Jurkat, Clone E6-1 (cell line): Measurements from ENCODE around the gene PHPT1.
A peak's percentile ranks its signal among the peaks of the same experiment; 100 is the strongest.
"Not testable (repeated sequence)": the region's sequence is repeated elsewhere in the genome, so short reads cannot be mapped to it uniquely, and the experiment has no call there.

Experiments used
- DNase-seq: peaks from one replicate; pipeline ENCODE4 v3.0.0-alpha.2; 2011; ENCODE audit warnings: low read depth, low spot score
- H3K4me3 ChIP-seq: 2 replicates; pipeline ENCODE4 v1.5.1; 2011; ENCODE audit warnings: mild to moderate bottlenecking, low read length, control low read depth, moderate library complexity

Gene PHPT1

DNA sequence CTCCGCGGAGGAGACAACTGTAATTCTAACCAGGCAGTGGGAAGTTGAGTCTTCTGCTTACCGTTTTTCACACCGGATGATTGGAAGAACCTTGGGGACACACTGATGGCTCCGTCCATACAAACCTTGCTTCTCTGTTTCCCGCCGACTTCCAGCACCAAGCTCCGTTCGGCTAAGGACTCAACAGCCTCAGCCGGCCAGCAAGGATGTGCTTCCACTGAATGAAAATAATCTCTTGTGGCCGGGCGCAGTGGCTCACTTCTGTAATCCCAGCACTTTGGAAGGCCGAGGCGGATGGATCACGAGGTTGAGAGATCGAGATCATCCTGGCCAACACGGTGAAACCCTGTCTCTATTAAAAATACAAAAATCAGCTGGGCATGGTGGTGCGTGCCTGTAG is 18.7 kb downstream of the PHPT1 start:
- no peak for DNase-seq
- H3K4me3 ChIP-seq: no peak overlapping the region

DNA sequence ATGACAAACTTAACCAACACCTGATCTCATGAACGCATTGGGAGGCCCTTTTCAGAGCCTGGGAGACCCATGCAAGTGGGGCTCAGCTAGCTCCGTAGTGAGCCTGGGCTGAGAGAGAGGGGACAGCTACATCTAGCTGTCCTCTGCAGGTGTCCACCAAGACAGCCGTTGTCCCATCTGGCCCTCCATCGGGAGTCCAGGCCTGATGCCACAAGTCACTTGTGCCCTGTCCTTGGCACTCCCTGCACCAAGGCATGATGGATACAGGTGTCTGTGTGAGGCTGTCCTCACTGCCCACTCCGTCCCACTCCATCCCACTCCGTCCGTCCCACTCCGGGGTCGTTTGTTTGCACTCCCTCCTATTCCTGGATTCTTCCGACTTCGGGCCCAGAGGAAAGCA is 19.4 kb downstream of the PHPT1 start:
- no peak for DNase-seq
- no peak overlapping the region for H3K4me3 ChIP-seq

DNA sequence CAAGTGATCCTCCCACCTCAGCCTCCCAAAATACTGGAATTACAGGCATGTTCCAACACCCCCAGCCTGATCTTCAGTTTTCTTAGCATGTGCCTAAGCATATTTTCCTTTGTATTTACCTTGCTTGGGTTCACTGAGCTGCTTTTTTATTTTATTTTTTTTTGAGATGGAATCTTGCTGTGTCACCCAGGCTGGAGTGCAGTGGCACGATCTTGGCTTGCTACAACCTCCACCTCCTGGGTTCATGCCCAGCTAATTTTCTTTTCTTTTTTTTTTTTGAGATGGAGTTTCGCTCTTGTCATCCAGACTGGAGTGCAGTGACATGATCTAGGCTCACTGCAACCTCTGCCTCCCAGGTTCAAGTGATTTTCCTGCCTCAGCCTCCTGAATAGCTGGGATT is 20.4 kb downstream of the PHPT1 start:
- DNase-seq, H3K4me3 ChIP-seq: not testable (repeated sequence)

DNA sequence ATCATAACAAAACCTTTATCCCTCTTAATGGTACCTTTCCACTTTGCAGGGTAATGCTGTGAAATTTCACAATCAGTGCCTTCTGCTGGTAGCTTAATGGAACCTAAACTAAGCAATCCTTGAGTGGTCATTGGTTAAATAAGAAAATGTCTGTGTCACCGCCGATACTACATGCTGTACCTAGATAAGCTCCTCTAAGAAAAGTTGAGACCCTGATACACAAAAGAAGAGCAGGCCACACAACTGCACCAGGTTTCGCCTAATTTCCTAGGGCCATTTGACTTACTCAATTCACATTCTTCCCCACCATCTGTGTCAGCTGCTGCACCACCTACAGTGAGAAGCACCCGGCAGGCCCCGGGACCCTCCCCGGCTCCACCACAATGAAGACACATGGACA is 25.9 kb downstream of the PHPT1 start:
- H3K4me3 ChIP-seq: no peak overlapping the region
- no peak for DNase-seq

DNA sequence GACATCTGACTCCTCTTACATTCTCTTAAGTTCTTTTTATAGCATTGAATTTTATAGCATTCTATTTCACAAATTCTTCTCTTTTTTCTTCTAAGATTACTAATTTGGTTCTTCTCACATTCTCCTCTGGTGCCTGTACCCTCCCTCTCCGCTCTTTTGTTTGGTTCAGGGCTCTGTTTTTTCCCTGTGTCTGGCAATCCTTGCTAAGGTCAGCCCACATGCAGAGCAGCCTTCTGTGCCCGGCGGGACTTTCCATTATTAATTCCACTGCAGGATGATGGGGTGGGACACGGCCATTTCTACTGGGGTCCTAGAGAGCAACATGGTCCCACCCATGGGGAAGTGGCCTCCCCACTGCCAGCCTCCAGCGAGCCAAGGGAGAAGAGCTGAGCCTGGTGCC is 27.3 kb downstream of the PHPT1 start:
- no peak for DNase-seq

DNA sequence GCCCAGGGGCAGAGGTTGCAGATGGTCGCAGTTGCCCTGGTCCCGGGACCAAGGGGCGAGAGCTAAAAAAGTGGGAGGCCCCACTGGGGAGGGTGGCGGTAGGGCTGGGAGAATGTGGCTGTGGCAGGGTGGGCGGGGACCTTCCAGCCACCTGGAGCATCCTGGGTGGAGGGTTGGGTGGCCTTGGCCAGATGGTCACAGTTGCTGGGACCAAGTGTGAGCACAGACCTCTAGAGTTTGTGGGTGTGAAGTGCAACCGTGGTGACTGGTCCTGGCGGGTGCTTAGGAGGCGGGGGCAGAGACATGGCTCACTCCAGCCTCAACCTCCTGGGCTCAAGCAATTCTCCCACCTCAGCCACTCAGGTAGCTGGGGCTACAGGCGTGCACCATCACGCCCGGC is 31.4 kb downstream of the PHPT1 start:
- no peak overlapping the region for H3K4me3 ChIP-seq
- no peak for DNase-seq

More for the DNA sequence above, 27.3 kb downstream of the PHPT1 start:
- no peak overlapping the region for H3K4me3 ChIP-seq

DNA sequence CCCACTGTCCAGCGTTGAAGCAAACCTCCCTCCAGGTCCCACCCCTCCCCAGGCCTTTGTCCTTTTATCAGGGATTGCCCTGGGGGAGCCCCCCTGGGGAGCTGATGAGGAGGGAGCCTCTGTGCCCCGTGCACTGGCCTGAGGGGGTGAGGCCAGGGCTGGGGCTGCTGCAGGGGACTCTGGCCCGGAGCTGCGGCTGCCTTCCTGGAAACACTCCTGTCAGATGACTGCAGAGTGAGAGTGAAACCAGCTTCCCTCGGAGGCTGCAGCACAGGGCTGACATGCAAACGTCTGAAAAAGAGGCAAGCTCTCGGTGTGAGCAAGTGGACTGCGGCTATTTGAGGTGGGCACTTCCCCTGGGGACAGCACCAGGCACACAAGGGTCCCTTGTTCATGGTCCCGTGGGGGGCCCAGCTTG is 32.5 kb downstream of the PHPT1 start:
- no peak for DNase-seq
- H3K4me3 ChIP-seq: no peak overlapping the region

DNA sequence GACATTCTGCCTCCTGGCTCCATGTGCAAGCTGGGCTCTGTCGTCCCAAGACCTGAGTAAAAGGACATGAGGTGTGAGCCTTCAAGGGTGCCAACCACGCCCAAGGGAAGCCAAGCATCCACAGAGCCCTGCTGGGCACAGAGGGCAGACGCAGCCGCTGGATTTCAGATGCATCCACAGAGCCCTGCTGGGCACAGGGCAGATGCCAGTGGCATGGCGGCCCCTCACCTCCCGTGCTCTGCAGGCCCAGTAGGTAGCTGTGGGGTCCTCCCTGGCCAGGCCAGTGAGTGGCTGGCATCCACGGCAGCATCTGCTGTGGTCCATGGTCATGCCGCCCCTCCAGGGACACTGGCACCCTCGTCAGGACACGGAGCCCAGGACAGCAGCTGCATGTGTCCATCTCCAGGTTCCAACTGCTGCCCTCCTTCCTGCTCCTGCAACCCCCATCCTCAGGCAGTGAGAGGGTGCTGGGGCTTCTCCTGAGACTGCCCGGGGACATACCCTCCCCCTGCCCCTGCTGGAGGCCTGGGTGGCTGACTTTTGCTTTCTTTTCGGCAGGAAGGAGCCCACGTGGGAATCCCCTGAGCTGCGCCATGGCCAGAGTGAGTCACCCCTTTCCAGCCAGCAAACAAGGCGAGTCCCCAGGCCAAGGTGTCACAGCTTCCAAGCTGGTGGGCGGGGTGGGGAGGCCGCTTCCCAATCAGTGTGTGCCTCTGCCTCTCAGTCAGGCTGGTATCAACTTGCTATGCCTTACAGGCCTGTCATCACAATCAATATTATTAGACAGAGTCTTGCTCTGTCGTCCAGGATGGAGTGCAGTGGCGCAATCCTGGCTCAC is 33.1 kb downstream of the PHPT1 start:
- no peak for DNase-seq
- no peak overlapping the region for H3K4me3 ChIP-seq

DNA sequence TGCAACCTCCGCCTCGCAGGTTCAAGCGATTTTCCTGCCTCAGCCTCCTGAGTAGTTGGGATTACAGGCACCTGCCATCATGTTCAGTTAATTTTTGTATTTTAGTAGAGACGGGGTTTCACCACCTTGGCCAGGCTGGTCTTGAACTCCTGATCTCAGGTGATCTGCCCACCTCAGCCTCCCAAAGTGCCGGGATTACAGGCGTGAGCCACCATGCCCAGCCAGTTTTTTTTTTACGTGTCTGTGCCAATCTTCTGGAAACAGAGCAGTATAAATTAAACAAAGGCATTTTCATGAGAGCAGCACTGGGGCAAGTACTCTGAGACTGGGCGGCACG is 33.7 kb downstream of the PHPT1 start:
- not testable (repeated sequence) for H3K4me3 ChIP-seq, DNase-seq

DNA sequence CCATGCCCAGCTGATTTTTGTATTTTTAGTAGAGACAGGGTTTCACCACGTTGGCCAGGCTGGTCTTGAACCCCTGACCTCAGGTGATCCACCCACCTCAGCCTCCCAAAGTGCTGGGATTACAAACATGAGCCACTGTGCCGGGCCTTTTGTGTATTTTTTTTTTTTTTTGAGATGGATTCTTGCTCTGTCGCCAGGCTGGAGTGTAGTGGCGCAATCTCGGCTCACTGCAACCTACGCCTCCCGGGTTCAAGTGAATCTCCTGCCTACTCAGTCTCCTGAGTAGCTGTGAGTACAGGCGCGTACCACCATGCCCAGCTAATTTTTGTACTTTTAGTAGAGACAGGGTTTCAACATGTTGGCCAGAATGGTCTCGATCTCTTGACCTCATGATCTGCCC is 34.5 kb downstream of the PHPT1 start:
- not testable (repeated sequence) for H3K4me3 ChIP-seq, DNase-seq

DNA sequence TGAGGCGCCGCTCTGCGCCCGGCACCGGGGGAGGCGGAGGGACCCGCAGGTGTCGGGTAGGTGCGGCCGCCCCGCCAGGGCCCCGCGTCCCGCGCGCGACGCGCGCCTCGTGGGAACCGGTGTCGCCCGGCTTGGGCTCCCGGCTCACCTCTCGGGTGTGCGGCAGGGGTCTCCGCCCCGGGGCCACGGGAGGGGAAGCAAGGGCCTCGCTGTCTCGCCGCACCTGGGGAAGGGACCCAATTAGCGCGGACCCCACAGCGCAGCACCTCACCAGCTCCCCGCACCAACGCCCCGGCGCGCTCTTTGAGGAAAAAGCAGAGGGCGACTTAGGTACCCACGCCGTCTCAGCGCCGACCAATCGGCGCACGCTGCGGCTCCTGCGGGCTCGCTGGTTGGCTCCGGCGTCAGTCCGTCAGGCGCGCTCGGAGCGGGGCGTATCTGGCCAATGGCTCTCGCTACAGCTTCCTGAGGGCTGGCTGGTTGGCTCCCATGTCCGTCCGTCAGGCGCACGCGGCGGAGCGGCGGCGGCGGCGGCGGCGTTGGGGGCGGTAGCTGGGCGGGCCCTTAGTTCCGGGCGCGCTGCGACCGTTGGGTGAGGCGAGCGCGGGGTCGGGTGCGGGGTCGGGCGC is 36.9 kb downstream of the PHPT1 start, which contains the start of gene TRAF2:
Gene TRAF2 (plus strand): TSS at position 567 of the 629 bp plus-strand sequence. CDS start 12,225 bp downstream, outside the sequence.
- peak; percentile 99 for DNase-seq
- H3K4me3 ChIP-seq: peak within 1 kb of the TSS; percentile 70

DNA sequence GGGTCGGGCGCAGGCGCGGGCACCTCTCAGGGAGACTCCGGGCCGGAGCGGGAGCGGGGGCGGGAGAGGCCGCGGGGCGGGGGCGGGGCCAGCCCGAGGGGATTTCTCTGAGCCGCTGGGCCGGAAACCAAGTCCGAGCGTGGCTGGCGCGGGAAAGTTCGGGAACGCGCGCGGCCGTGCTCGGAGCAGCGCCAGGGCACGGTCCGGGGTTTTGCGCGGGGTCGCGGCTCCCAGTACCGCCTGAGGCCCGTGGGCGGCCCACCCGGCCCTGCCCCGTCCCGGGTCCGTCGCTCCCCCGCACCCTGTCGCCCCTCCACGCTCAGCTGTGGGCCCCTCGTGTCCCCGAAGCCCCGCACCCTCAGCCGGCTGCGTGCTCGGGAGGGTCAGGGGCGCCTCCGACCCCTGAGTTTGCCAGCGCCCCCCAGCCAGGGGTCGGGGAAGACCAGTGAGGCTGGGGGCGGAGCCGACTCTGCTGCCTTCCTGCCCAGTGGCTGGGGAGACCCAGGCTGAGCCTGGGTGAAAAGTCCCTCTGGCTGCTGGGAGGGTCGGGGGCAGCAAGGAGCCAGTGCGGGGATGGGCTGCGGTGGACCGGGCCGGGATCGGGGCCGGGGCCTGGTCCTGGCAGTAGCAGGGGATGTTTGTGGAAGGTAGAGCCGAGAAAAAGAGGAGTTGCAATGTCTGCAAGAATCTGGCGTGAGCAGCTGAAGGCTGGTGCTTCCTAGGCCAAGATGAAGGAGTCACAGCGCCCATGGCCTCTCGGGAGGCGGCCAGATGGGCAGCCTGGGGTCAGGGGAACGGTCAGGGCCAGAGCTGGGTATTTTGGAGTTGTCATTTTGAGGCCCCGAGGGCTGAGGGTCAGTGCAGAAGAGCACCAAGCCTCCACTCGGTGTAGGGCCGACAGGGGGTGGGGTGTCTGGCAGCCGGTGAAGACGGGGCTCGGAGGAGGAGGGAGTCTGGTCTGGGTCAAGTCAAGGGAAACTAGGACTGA is 37.7 kb downstream of the PHPT1 start:
- no peak for DNase-seq
- peak overlapping the region; percentile 65 for H3K4me3 ChIP-seq

DNA sequence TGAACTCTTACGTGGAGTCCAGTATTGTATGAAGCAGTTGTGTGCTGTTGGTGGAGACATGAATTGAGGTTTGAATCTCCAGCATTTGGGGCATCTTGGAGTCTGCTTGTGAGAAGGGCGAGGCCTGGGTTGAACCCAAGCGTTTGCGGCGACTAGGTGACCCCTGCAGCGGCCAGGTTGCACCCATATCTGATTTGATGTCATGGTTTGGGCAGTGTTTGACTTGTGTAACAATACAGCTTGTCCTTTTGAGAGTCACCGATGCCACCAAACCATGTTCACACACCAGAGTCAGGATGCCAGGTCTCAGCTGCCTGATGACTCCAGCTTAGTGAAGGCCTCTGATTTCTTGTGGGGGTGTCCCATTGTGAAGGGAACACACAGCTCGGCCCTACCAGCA is 39.2 kb downstream of the PHPT1 start:
- no peak overlapping the region for H3K4me3 ChIP-seq
- no peak for DNase-seq

DNA sequence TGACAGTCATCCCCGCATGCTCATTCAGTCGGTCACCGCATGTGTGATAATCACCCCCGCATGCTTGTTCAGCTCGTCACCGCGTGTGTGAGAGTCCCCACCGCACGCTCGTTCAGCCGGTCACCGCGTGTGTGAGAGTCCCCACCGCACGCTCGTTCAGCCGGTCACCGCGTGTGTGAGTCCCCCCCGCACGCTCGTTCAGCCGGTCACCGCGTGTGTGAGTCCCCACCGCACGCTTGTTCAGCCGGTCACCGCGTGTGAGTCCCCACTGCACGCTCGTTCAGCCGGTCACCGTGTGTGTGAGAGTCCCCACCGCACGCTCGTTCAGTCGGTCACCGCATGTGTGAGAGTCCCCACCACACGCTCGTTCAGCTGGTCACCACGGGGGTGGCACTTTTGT is 40.6 kb downstream of the PHPT1 start:
- no peak overlapping the region for H3K4me3 ChIP-seq
- no peak for DNase-seq

DNA sequence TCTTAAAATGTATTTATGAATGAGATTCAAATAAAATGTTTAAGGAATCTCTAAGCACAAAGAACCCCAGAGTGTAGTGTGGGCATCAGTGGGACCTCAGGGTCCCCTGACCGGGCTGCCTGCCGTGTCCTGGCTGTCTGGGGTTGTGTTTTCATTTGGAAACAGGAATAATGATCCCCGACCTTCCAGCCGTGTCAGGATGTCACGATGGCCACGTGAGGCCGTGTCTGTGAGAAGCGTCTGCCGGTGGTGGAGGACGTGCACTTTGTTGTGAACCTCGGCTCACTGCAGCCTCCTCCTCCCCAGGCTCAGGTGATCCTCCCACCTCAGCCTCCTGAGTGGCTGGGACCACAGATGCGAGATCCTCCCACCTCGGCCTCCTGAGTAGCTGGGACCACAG is 41.5 kb downstream of the PHPT1 start:
- no peak for DNase-seq
- H3K4me3 ChIP-seq: no peak overlapping the region

DNA sequence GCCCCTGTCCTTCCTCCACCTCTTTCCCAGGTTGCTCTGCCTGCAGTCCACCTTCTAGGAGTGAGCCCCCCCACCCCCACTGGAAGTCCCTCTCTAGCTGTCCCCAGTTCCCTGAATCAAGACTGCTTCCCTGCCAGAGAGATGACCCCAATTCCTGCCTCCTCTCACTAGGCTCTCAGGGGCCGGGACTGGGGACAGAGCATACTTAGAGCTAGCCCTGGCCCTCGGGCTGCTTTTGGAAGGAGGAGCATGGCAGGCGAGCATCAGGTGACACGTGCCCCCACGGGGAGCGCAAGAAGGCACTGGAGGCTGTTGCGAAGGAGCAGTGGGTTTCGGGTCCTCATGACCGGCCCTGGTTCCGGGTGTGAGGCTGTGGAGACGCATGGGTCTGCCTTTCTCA is 46.8 kb downstream of the PHPT1 start:
- no peak overlapping the region for H3K4me3 ChIP-seq
- DNase-seq: no peak

DNA sequence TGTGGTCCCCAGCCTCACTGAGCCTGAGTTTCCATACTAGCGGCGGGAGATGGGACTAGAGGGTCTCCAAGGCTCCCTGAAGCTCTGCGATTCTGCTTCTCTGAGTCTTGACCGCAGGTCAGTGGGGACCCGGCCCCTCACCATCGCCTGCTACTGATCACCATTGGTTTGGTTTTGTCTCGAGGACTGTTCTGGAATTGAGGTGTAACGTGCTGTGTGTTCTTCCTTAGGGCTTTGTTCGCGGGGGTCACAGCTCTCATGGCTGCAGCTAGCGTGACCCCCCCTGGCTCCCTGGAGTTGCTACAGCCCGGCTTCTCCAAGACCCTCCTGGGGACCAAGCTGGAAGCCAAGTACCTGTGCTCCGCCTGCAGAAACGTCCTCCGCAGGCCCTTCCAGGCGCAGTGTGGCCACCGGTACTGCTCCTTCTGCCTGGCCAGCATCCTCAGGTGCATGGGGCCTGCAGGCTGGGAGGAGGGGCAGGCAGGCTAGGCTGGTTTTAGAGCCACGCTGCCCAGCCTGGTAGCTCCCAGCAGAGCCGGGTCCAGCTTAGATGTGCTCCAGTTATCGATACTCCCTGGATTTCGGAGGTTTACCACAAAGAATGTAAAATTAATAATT is 49.4 kb downstream of the PHPT1 start:
- no peak for DNase-seq
- H3K4me3 ChIP-seq: no peak overlapping the region

DNA sequence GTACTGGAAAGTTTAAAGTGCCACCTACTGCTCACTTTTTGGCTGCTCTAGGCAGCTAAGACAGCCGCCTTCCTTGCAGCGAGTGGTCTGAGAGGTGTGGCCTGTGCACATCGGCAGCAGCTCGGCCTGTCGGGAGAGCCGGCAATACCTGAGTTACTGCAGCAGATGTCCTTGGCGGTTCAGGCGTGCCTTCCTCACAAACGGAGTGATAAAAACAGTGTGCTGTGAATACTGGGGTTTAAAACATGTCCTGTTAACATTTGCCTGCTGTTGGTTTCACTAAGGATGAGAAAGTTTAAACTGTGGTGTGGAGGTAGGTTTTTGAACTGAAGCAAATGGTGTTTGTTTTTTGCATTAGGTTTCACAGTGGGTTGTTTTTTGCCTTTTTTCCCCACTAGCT is 50.0 kb downstream of the PHPT1 start:
- no peak for DNase-seq
- H3K4me3 ChIP-seq: no peak overlapping the region

DNA sequence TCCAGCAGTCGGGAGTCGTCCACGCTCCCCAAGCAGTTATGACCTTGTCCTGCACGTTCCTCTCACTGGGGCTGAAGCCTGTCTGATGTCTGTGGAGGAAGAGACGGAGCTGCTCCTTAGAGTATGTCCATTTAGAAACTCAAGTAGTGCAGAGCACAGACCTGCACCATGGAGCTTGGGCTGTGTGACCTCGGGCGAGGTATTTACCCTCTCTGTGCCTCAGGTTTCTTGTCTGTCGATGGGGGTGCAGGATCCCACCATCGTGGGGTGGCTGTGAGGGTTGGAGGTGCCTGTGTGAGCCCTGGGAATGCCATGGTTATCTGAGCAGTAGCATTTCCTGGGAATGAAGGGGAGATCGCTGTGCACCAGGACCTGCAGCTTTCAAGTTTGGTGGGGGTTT is 51.3 kb downstream of the PHPT1 start:
- H3K4me3 ChIP-seq: no peak overlapping the region
- no peak for DNase-seq
